ENCODE results near the gene ARPC5.

ARPC5 gene

DNA sequence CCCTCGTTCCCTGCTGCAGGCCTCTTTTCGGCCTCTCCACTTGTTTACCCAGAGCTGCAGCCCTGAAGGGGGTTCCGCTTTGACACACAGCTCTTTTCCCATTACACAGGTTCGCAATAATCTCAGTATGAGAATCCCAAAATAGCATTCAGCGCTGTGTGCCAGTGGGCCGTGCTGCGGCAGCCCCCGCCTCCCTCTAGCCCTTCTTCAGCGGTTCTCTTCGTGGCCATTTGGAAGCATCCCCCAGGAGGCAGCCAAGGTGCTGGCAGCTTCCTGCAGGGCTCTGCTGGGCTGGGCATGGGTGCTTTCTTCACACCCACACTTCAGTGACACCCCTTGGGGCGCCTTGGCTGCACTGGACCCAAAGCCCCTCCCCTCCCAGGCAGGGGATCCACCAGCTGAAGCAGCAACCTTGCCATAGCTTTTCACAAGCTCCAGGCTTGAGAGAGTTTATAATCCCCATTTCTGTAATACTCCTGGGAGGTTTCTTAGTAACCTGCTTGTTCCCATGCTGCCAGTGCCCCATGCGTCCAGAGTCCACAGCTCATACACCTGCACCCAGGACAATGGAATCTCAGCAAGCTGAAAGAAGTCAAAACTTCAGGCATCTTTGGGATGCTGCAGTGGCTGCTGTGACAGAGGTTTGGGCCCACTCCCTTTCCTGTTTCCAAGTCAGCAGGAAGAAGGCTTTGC, 53.4 kb downstream of the ARPC5 start:
- DNase-seq: no peak

DNA sequence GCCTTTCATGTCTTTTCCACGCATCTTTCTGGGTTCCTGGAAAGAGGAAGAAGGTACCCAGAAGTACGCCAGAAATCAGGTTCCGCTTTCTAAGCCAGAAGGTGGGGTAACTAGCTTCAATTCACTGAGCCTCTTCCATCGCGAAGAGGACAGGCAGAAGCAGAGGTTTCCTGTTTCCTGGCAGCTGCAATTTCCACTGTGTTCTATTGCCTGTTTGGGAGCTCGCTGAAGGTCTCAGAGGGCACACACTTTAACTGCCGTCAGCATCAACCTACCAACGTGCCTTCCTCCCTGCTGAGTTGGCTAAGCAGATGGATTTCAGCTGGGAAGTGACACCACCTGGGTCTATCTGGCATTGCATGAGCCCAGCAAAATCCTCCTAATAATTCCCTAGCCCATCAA, 55.3 kb downstream of the ARPC5 start:
- no peak for DNase-seq

DNA sequence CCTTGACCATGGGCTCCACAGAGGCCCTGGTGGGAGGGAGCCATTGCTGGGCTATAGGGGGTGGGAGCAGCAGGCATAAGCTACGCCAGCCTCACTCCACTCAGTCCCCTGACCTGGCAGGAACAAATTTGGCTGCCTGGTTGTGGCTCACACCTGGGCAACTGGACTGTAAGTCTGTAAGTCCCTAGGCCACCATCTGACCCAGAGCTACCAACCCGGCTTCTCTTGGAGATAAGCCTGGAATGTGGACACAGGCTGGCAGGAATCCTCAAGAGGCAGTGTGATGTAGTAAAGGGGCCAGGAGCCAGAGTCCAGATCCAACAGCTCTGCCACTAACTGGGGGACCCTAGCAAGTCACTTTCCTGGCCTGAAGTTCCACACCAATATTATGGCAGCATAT, 56.7 kb downstream of the ARPC5 start:
- DNase-seq: no peak

- DNase-seq: no peak
These were observed 57.6 kb downstream of the ARPC5 start for GRCh38 chr1:183577897-183578465.

DNA sequence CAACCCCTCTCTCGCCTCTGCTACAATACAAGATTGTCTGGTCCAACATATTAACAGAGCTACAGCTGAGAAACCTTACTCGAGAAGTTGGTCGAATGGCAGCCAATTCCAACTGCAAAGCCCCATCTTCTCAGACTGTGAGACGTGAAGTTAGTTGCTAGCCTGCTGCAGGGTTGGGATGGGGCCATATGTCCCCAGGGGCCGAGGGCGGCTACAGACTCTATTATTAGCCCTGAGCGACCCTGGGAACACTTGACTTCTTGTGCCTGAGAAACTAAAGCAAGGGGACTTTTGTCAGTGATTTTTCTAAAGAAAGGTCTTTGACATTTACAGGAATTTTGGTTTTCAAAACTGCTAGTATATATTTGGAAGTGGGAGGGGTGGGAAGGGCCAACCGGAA, 59.0 kb downstream of the ARPC5 start:
- no peak for DNase-seq

- no peak for DNase-seq
These were observed 60.0 kb downstream of the ARPC5 start for GRCh38 chr1:183575606-183576005.

GRCh38 chr1:183572721-183573120, 62.9 kb downstream of the ARPC5 start:
- no peak for DNase-seq

GRCh38 chr1:183571678-183572268, 63.8 kb downstream of the ARPC5 start:
- DNase-seq: no peak

Measured in NCI-H345 (cell line).